Uterus (tissue), 2 donors: Measurements from ENCODE around the gene TRIO.

Source experiments
- POLR2A ChIP-seq, 2 donors: fragments of 450-650 bp; IDR thresholded peaks; one replicate each; pipeline ENCODE4 v1.6.1; 2016; ENCODE audit warnings: antibody characterized with exemption in 2 of 2, mild to moderate bottlenecking in 1 of 2, moderate library complexity in 1 of 2
- TF ChIP-seq, protein P1 (sequence below), 4 experiments: fragments of 200-600 bp in 2 of 4; fragments of 450-650 bp in 2 of 4; sonication (generic) in 2 of 4; IDR thresholded peaks; one replicate each; pipeline ENCODE4 v1.5.1; 2016 to 2019; ENCODE audit warnings: antibody characterized with exemption in 4 of 4, mild to moderate bottlenecking in 2 of 4, moderate library complexity in 1 of 4

DNA sequence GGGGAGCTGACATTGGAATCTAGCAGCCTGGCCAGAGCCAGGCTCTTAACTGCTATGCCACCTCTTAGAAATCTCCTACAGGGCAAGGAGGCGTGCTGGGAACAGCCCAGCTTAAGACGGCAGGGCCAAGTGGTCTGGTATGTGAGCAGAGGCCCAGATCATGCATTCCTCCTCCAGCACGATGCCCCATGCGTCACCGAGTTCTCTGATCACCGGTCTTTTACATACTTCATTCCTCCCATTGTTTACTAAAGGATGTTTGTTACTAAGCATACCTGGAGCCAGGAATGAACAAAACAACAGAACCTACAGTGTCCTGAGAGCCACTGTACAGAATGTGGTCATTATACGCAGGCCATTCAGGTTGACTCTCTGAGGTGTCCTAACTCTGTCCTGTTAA lies 73.8 kb downstream of the TRIO start:
- TF ChIP-seq, protein P1, sequence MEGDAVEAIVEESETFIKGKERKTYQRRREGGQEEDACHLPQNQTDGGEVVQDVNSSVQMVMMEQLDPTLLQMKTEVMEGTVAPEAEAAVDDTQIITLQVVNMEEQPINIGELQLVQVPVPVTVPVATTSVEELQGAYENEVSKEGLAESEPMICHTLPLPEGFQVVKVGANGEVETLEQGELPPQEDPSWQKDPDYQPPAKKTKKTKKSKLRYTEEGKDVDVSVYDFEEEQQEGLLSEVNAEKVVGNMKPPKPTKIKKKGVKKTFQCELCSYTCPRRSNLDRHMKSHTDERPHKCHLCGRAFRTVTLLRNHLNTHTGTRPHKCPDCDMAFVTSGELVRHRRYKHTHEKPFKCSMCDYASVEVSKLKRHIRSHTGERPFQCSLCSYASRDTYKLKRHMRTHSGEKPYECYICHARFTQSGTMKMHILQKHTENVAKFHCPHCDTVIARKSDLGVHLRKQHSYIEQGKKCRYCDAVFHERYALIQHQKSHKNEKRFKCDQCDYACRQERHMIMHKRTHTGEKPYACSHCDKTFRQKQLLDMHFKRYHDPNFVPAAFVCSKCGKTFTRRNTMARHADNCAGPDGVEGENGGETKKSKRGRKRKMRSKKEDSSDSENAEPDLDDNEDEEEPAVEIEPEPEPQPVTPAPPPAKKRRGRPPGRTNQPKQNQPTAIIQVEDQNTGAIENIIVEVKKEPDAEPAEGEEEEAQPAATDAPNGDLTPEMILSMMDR (IDR thresholded peaks at IDR 0.05) = no peak
- TF ChIP-seq POLR2A (IDR thresholded peaks at IDR 0.05) = no peak
